ENCODE data around the gene SCLY. TPM values are rescaled to one million over a fixed set of nuclear protein-coding genes. Genes with fewer than 3 reads are reported as not detected.

SCLY gene
- total RNA-seq, 2 donors from 2014 or later: 10.2 to 36.9 TPM

GRCh38 chr2:238025741-238026360 lies 35.0 kb upstream of the SCLY start:
- Histone ChIP-seq H3K9me3 (no peaks in the 10 kb centered on the region), H3K4me1 (no peaks in the 10 kb centered on the region), H3K27ac (no peak overlapping the region), H3K9ac (ENCODE audit: low read depth in 2 of 2, low read length in 2 of 2) (no peak overlapping the region), H3K36me3 (peaks cover 10% of the 10 kb centered on the region), H3K27me3 (no peaks in the 10 kb centered on the region), H3K4me3 (no peak overlapping the region)
- no peak for DNase-seq
- intact Hi-C loops (cut with DNase I): no loop called here
- TF ChIP-seq, protein P1, sequence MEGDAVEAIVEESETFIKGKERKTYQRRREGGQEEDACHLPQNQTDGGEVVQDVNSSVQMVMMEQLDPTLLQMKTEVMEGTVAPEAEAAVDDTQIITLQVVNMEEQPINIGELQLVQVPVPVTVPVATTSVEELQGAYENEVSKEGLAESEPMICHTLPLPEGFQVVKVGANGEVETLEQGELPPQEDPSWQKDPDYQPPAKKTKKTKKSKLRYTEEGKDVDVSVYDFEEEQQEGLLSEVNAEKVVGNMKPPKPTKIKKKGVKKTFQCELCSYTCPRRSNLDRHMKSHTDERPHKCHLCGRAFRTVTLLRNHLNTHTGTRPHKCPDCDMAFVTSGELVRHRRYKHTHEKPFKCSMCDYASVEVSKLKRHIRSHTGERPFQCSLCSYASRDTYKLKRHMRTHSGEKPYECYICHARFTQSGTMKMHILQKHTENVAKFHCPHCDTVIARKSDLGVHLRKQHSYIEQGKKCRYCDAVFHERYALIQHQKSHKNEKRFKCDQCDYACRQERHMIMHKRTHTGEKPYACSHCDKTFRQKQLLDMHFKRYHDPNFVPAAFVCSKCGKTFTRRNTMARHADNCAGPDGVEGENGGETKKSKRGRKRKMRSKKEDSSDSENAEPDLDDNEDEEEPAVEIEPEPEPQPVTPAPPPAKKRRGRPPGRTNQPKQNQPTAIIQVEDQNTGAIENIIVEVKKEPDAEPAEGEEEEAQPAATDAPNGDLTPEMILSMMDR (IDR thresholded peaks at IDR 0.05): no peak

DNA sequence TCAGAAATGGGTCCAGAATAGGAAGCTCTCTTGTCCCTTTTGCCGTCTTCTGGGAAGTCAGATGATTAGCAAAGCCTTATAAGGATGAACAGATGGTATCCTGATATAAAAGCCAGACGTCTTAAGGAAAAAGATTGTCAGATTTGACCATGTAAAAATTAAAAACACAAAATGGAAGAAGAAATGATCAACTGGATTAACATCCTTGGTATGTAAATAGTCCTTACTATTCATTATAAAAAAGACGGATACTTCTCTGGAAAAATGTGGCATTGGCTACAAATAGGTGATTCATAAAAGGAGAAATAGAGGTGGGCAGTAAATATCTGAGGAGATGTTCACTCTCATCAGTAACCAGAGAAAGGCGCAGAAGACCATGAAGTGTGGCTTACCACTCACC lies 33.7 kb upstream of the SCLY start:
- Histone ChIP-seq H3K9me3 (no peaks in the 10 kb centered on the region), H3K4me1 (no peaks in the 10 kb centered on the region), H3K36me3 (peaks cover 14% of the 10 kb centered on the region), H3K27ac (no peak overlapping the region), H3K27me3 (no peaks in the 10 kb centered on the region), H3K4me3 (no peak overlapping the region), H3K9ac (ENCODE audit: low read depth in 2 of 2, low read length in 2 of 2) (no peak overlapping the region)
- intact Hi-C loops (cut with DNase I): no loop called here
- no peak for DNase-seq
- TF ChIP-seq, protein P1 (IDR thresholded peaks at IDR 0.05): no peak

DNA sequence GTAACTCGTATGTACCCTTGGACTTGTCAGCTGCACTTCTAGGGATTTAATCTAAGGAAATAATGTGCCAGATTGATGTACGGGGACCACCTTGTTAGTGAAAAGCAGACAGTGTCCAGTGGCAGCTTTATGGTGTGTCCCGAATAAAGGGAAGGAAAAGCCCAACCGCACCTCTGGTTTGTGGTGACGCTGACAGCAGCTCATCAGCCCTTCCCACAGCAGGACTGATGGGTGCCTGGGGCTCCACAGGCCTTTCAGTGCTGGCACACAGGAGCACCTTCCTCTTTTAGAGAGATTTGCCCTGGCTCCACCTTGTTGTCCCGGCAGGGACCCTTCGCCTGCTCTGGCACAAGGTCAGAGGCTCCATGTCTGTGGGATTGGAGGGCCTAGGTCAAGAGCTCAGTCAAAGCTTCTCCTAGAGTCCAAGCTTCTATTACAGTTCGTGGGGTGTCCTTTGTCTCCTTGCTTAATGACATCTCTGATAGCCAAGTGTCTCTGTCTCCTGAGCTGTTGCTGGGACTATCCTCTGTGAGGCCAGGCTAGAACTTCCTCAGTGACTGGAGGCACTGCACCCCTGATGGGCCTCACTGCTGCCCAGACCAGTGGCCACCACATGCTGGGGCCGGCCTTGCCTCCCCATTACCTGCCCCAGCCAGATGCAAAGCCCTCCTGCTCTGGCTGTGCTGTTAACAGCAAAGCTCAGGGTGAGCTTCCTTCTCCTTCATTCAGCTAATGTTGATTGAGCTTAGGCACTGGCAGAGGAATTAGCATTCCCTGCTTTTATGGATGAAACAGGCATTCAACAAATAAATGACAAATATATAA lies 33.0 kb upstream of the SCLY start:
- intact Hi-C loops (cut with DNase I): no loop called here
- Histone ChIP-seq H3K9me3 (no peaks in the 10 kb centered on the region), H3K36me3 (peaks cover 14% of the 10 kb centered on the region), H3K9ac (ENCODE audit: low read depth in 2 of 2, low read length in 2 of 2) (no peak overlapping the region), H3K27ac (no peak overlapping the region), H3K4me1 (no peaks in the 10 kb centered on the region), H3K4me3 (no peak overlapping the region), H3K27me3 (no peaks in the 10 kb centered on the region)
- TF ChIP-seq, protein P1 (IDR thresholded peaks at IDR 0.05): no peak
- DNase-seq: no peak

DNA sequence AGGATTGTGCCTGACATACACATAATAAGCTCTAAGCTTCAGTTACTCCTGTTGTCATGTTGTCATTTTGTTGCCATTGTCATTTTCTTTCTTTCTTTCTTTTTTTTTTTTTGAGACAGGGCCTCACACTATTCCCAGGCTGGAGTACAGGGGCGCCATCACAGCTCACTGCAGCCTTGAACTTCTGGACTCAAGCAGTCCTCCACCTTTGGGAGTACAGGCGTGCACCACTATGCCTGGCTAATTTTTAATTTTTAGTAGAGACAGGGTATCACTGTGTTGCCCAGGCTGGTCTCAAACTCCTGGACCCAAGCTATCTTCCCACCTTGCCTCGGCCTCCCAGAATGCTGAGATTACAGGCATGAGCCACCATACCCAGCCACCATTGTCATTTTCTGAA lies 30.9 kb upstream of the SCLY start:
- Histone ChIP-seq H3K27ac (no peak overlapping the region), H3K4me3 (no peak overlapping the region), H3K4me1 (no peaks in the 10 kb centered on the region), H3K9ac (ENCODE audit: low read depth in 2 of 2, low read length in 2 of 2) (no peak overlapping the region), H3K36me3 (peaks cover 14% of the 10 kb centered on the region), H3K9me3 (no peaks in the 10 kb centered on the region), H3K27me3 (no peaks in the 10 kb centered on the region)
- TF ChIP-seq, protein P1 (IDR thresholded peaks at IDR 0.05): no peak
- DNase-seq: no peak
- intact Hi-C loops (cut with DNase I): no loop called here

- Histone ChIP-seq H3K27ac (no peak overlapping the region), H3K36me3 (peaks cover 14% of the 10 kb centered on the region), H3K4me1 (no peaks in the 10 kb centered on the region), H3K9me3 (no peaks in the 10 kb centered on the region), H3K4me3 (no peak overlapping the region), H3K9ac (ENCODE audit: low read depth in 2 of 2, low read length in 2 of 2) (no peak overlapping the region), H3K27me3 (no peaks in the 10 kb centered on the region)
- intact Hi-C loops (cut with DNase I): no loop called here
- DNase-seq: no peak
- TF ChIP-seq, protein P1 (IDR thresholded peaks at IDR 0.05): no peak
These were observed 30.2 kb upstream of the SCLY start for GRCh38 chr2:238030422-238031155.
